Measurements from ENCODE around the gene LMO1. TPM values are rescaled to one million over a fixed set of nuclear protein-coding genes. Genes with fewer than 3 reads are reported as not detected.

The LMO1 gene
- total RNA-seq, 2 experiments from 2014 or later, result not detected

GRCh38 chr11:8253566-8253965 lies 10.1 kb downstream of the LMO1 start:
- CTCF ChIA-PET (ENCODE audit: unreplicated experiment), result no interaction called here
- H3K79me2 ChIP-seq (ENCODE audit: insufficient read depth, low read depth, low read length), result no peaks in the 10 kb centered on the region
- no peaks in the 10 kb centered on the region for H3K4me1 ChIP-seq (ENCODE audit: insufficient read depth, low read length, poor library complexity, severe bottlenecking)
- BruUV-seq (replicated peaks), result no TSS peak
- no peak overlapping the region for H3K4me2 ChIP-seq (ENCODE audit: low read length)
- no peaks in the 10 kb centered on the region for H4K20me1 ChIP-seq (ENCODE audit: insufficient read depth, low read length)
- no peaks in the 10 kb centered on the region for H3K9me3 ChIP-seq (ENCODE audit: low read length)
- TF ChIP-seq CTCF (conservative IDR thresholded peaks at IDR 0.05; ENCODE audit: low read length) (no peak), EZH2phosphoT487 (IDR thresholded peaks at IDR 0.05; ENCODE audit: borderline replicate concordance, low read depth, low read length) (no peak)
- POLR2A ChIA-PET, result no interaction called here
- H3K36me3 ChIP-seq (ENCODE audit: insufficient read depth, low read length), result no peaks in the 10 kb centered on the region
- intact Hi-C loops (cut with micrococcal nuclease; ENCODE audit: unreplicated experiment), result no loop called here
- no peaks in the 10 kb centered on the region for H3K9me2 ChIP-seq (ENCODE audit: insufficient read depth, low read length)
- DNase-seq (ENCODE audit: low spot score), result no peak
- H3K27ac ChIP-seq (ENCODE audit: low read depth, low read length, poor library complexity, severe bottlenecking), result no peak overlapping the region
- no peak overlapping the region for H3K4me3 ChIP-seq (ENCODE audit: low read depth, low read length, poor library complexity, severe bottlenecking)
- no peak overlapping the region for H2AFZ ChIP-seq (ENCODE audit: low read length)

GRCh38 chr11:8252946-8253345 lies 10.7 kb downstream of the LMO1 start:
- no TSS peak for BruUV-seq (replicated peaks)
- H2AFZ ChIP-seq (ENCODE audit: low read length), result no peak overlapping the region
- POLR2A ChIA-PET, result interaction anchor here (0.6 kb wide), 1 partner anchor 1162 kb away, joined by 3 read pairs; no protein-coding TSS in a partner anchor
- H3K9me3 ChIP-seq (ENCODE audit: low read length), result no peaks in the 10 kb centered on the region
- H3K4me3 ChIP-seq (ENCODE audit: low read depth, low read length, poor library complexity, severe bottlenecking), result no peak overlapping the region
- CTCF ChIA-PET (ENCODE audit: unreplicated experiment), result no interaction called here
- no peaks in the 10 kb centered on the region for H3K79me2 ChIP-seq (ENCODE audit: insufficient read depth, low read depth, low read length)
- no peaks in the 10 kb centered on the region for H4K20me1 ChIP-seq (ENCODE audit: insufficient read depth, low read length)
- intact Hi-C loops (cut with micrococcal nuclease; ENCODE audit: unreplicated experiment), result no loop called here
- H3K4me1 ChIP-seq (ENCODE audit: insufficient read depth, low read length, poor library complexity, severe bottlenecking), result no peaks in the 10 kb centered on the region
- H3K9me2 ChIP-seq (ENCODE audit: insufficient read depth, low read length), result no peaks in the 10 kb centered on the region
- no peak overlapping the region for H3K4me2 ChIP-seq (ENCODE audit: low read length)
- no peak for DNase-seq (ENCODE audit: low spot score)
- no peak overlapping the region for H3K27ac ChIP-seq (ENCODE audit: low read depth, low read length, poor library complexity, severe bottlenecking)
- TF ChIP-seq EZH2phosphoT487 (IDR thresholded peaks at IDR 0.05; ENCODE audit: borderline replicate concordance, low read depth, low read length), result no peak
- no peak for TF ChIP-seq CTCF (conservative IDR thresholded peaks at IDR 0.05; ENCODE audit: low read length)
- no peaks in the 10 kb centered on the region for H3K36me3 ChIP-seq (ENCODE audit: insufficient read depth, low read length)

GRCh38 chr11:8252388-8252787 lies 11.3 kb downstream of the LMO1 start:
- CTCF ChIA-PET (ENCODE audit: unreplicated experiment), result no interaction called here
- Histone ChIP-seq H2AFZ (ENCODE audit: low read length) (no peak overlapping the region), H3K4me1 (ENCODE audit: insufficient read depth, low read length, poor library complexity, severe bottlenecking) (no peaks in the 10 kb centered on the region), H3K4me2 (ENCODE audit: low read length) (no peak overlapping the region), H3K9me2 (ENCODE audit: insufficient read depth, low read length) (no peaks in the 10 kb centered on the region), H3K9me3 (ENCODE audit: low read length) (no peaks in the 10 kb centered on the region), H3K36me3 (ENCODE audit: insufficient read depth, low read length) (no peaks in the 10 kb centered on the region), H4K20me1 (ENCODE audit: insufficient read depth, low read length) (no peaks in the 10 kb centered on the region), H3K79me2 (ENCODE audit: insufficient read depth, low read depth, low read length) (no peaks in the 10 kb centered on the region), H3K4me3 (ENCODE audit: low read depth, low read length, poor library complexity, severe bottlenecking) (no peak overlapping the region), H3K27ac (ENCODE audit: low read depth, low read length, poor library complexity, severe bottlenecking) (no peak overlapping the region)
- DNase-seq (ENCODE audit: low spot score), result no peak
- POLR2A ChIA-PET, result interaction anchor here (0.6 kb wide), 1 partner anchor 1161 kb away, joined by 3 read pairs; no protein-coding TSS in a partner anchor
- TF ChIP-seq CTCF (conservative IDR thresholded peaks at IDR 0.05; ENCODE audit: low read length) (no peak), EZH2phosphoT487 (IDR thresholded peaks at IDR 0.05; ENCODE audit: borderline replicate concordance, low read depth, low read length) (no peak)
- no TSS peak for BruUV-seq (replicated peaks)
- intact Hi-C loops (cut with micrococcal nuclease; ENCODE audit: unreplicated experiment), result no loop called here

Data from OCI-LY7 (cell line).